WTC11 (cell line): Measurements from ENCODE around the gene NLGN1. TPM values are rescaled to one million over a fixed set of nuclear protein-coding genes. Genes with fewer than 3 reads are reported as not detected.

Source experiments
- ATAC-seq: fragments of 200-7000 bp; cut with Tn5 transposase; 2 replicates; pipeline ENCODE4 v1.10.0; 2021; ENCODE audit warnings: mild to moderate bottlenecking, moderate library complexity
- CTCF ChIA-PET: fragments of 300-600 bp; sonication (Branson Sonifier 250); formaldehyde crosslinking; loops from one replicate; lab custom pipeline; 2021; ENCODE audit warnings: antibody characterized with exemption; lab: Charles Lee
- POLR2A ChIA-PET: fragments of 350-600 bp; sonication (Branson Sonifier 250); formaldehyde crosslinking; loops from one replicate; lab custom pipeline; 2021; ENCODE audit warnings: antibody characterized with exemption; lab: Charles Lee
- DNase-seq: peaks from one replicate; pipeline ENCODE4 v3.0.0; 2021; ENCODE audit warnings: low spot score
- H3K27ac Mint-ChIP-seq: 2 replicates; pipeline ENCODE4 v1.8.0; 2021; ENCODE audit warnings: mixed read lengths
- H3K27me3 Mint-ChIP-seq: 2 replicates; pipeline ENCODE4 v1.8.0; 2021; ENCODE audit warnings: low read depth, mild to moderate bottlenecking, moderate library complexity, mixed read lengths
- H3K36me3 Mint-ChIP-seq: 2 replicates; pipeline ENCODE4 v1.8.0; 2021; ENCODE audit warnings: mixed read lengths
- H3K4me1 Mint-ChIP-seq: 2 replicates; pipeline ENCODE4 v1.8.0; 2022; ENCODE audit warnings: mixed read lengths
- H3K4me3 Mint-ChIP-seq: 2 replicates; pipeline ENCODE4 v1.8.0; 2021; ENCODE audit warnings: mild to moderate bottlenecking, moderate library complexity, mixed read lengths
- H3K9me3 Mint-ChIP-seq: 2 replicates; pipeline ENCODE4 v1.8.0; 2021; ENCODE audit warnings: mixed read lengths
- ATF1 ChIP-seq: sonication (generic); formaldehyde crosslinking; IDR thresholded peaks from 2 replicates; pipeline ENCODE4 v1.8.1; 2023; ENCODE audit warnings: mild to moderate bottlenecking, moderate library complexity, missing genetic modification reagents
- ATF2 ChIP-seq: sonication (generic); formaldehyde crosslinking; IDR thresholded peaks from 2 replicates; pipeline ENCODE4 v1.8.1; 2022; ENCODE audit warnings: low read depth, missing genetic modification reagents, borderline replicate concordance
- CREM ChIP-seq: sonication (generic); formaldehyde crosslinking; IDR thresholded peaks from 2 replicates; pipeline ENCODE4 v1.8.1; 2022; ENCODE audit warnings: mild to moderate bottlenecking, missing genetic modification reagents, moderate library complexity
- CTCF ChIP-seq: fragments of 200-600 bp; IDR thresholded peaks from 2 replicates; pipeline ENCODE4 v1.8.0; 2022; ENCODE audit warnings: antibody characterized with exemption
- FOXP1 ChIP-seq: sonication (generic); formaldehyde crosslinking; IDR thresholded peaks from 2 replicates; pipeline ENCODE4 v1.8.0; 2022; ENCODE audit warnings: missing genetic modification reagents, mild to moderate bottlenecking, moderate library complexity, borderline replicate concordance
- GABPB1 ChIP-seq: sonication (generic); formaldehyde crosslinking; IDR thresholded peaks from 2 replicates; pipeline ENCODE4 v1.8.1; 2023; ENCODE audit warnings: mild to moderate bottlenecking, missing genetic modification reagents
- JUN ChIP-seq: sonication (generic); formaldehyde crosslinking; IDR thresholded peaks from 2 replicates; pipeline ENCODE4 v1.8.0; 2023; ENCODE audit warnings: mild to moderate bottlenecking, missing genetic modification reagents
- NR1H2 ChIP-seq: sonication (generic); formaldehyde crosslinking; IDR thresholded peaks from 2 replicates; pipeline ENCODE4 v1.9.0; 2021; ENCODE audit warnings: mild to moderate bottlenecking, moderate library complexity, missing genetic modification reagents
- TEAD1 ChIP-seq: sonication (generic); formaldehyde crosslinking; IDR thresholded peaks from 2 replicates; pipeline ENCODE4 v1.8.0; 2022; ENCODE audit warnings: mild to moderate bottlenecking, missing genetic modification reagents
- TEAD4 ChIP-seq: sonication (generic); formaldehyde crosslinking; IDR thresholded peaks from 2 replicates; pipeline ENCODE4 v1.8.0; 2022; ENCODE audit warnings: mild to moderate bottlenecking, missing genetic modification reagents
- ZNF121 ChIP-seq: sonication (generic); formaldehyde crosslinking; IDR thresholded peaks from 2 replicates; pipeline ENCODE4 v1.8.0; 2023; ENCODE audit warnings: missing genetic modification reagents
- ZNF219 ChIP-seq: sonication (generic); formaldehyde crosslinking; IDR thresholded peaks from 2 replicates; pipeline ENCODE4 v1.8.0; 2023; ENCODE audit warnings: missing genetic modification reagents, mild to moderate bottlenecking, borderline replicate concordance
- ZNF423 ChIP-seq: fragments of 250-450 bp; sonication (Bioruptor Pico); IDR thresholded peaks from 2 replicates; pipeline ENCODE4 v2.1.2; 2022; ENCODE audit warnings: mild to moderate bottlenecking, moderate library complexity
- ZSCAN18 ChIP-seq: fragments of 250-450 bp; sonication (Bioruptor Pico); IDR thresholded peaks from 2 replicates; pipeline ENCODE4 v2.1.2; 2022; ENCODE audit warnings: mild to moderate bottlenecking, moderate library complexity
- total RNA-seq: library from RNA; stranded (reverse); gene quantifications from 3 replicates; pipeline ENCODE4 v1.2.3, GENCODE V29; 2021
- TF ChIP-seq, protein P1 (sequence below): sonication (generic); formaldehyde crosslinking; IDR thresholded peaks from 2 replicates; pipeline ENCODE4 v1.8.0; 2023; ENCODE audit warnings: missing genetic modification reagents
- TF ChIP-seq, protein P2 (sequence below): sonication (generic); formaldehyde crosslinking; IDR thresholded peaks from 2 replicates; pipeline ENCODE4 v1.8.1; 2022; ENCODE audit warnings: low read depth, mild to moderate bottlenecking, moderate library complexity, missing genetic modification reagents, borderline replicate concordance
- TF ChIP-seq, protein P3 (sequence below): sonication (generic); formaldehyde crosslinking; IDR thresholded peaks from 2 replicates; pipeline ENCODE4 v1.8.1; 2022; ENCODE audit warnings: mild to moderate bottlenecking, missing genetic modification reagents, moderate library complexity, borderline replicate concordance

The NLGN1 gene
- total RNA-seq, 1 experiment from 2014 or later: 12.4 TPM

DNA sequence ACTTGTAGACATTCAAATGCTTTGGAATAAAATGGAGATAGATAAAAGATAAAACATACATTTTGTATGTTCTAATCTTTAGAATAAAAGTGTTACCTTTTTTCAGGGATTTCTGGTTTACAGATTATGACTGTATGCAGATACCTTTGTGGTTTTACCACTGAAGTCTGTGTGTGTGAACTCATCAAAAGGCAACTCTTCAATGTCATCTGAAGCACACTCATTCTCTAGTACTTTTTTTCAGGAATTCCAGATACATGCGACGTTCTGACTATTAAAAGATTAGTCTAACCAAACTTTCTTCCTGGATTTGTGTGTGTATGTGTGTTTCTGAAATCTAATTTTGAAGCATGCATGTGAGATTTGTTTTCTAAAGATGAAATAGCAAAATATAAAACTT is 188.6 kb downstream of the NLGN1 start (continued):
- TF ChIP-seq, protein P1, sequence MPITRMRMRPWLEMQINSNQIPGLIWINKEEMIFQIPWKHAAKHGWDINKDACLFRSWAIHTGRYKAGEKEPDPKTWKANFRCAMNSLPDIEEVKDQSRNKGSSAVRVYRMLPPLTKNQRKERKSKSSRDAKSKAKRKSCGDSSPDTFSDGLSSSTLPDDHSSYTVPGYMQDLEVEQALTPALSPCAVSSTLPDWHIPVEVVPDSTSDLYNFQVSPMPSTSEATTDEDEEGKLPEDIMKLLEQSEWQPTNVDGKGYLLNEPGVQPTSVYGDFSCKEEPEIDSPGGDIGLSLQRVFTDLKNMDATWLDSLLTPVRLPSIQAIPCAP: no peak
- no peak for TF ChIP-seq ZSCAN18
- no peak for TF ChIP-seq CREM (CRISPR knock-in tag)
- no peak for TF ChIP-seq ATF2

GRCh38 chr3:173587055-173587454 is 189.5 kb downstream of the NLGN1 start:
- H3K36me3 Mint-ChIP-seq: no peaks in the 10 kb centered on the region
- no peaks in the 10 kb centered on the region for H3K9me3 Mint-ChIP-seq
- CTCF ChIA-PET: interaction anchor here (0.6 kb wide), 1 partner anchor 12 kb away, joined by 3 read pairs; no protein-coding TSS in a partner anchor
- POLR2A ChIA-PET: no interaction called here
- H3K4me3 Mint-ChIP-seq: no peak overlapping the region
- no peaks in the 10 kb centered on the region; the same call in 1 of the 2 replicates for H3K27me3 Mint-ChIP-seq
- DNase-seq (no peak), ATAC-seq (no peak)
- peaks cover 43% of the 10 kb centered on the region for H3K4me1 Mint-ChIP-seq
- TF ChIP-seq CTCF (no peak), ZNF219 (no peak), ZNF121 (no peak), TEAD1 (CRISPR knock-in tag) (no peak), GABPB1 (CRISPR knock-in tag) (no peak), JUN (CRISPR knock-in tag) (no peak), TEAD4 (CRISPR knock-in tag) (no peak), FOXP1 (CRISPR knock-in tag) (no peak), NR1H2 (CRISPR knock-in tag) (no peak), ATF1 (CRISPR knock-in tag) (no peak), ZNF423 (CRISPR knock-in tag) (no peak), ATF2 (no peak)
- TF ChIP-seq, protein P2, sequence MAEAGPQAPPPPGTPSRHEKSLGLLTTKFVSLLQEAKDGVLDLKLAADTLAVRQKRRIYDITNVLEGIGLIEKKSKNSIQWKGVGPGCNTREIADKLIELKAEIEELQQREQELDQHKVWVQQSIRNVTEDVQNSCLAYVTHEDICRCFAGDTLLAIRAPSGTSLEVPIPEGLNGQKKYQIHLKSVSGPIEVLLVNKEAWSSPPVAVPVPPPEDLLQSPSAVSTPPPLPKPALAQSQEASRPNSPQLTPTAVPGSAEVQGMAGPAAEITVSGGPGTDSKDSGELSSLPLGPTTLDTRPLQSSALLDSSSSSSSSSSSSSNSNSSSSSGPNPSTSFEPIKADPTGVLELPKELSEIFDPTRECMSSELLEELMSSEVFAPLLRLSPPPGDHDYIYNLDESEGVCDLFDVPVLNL (CRISPR knock-in tag): no peak
- TF ChIP-seq, protein P3, sequence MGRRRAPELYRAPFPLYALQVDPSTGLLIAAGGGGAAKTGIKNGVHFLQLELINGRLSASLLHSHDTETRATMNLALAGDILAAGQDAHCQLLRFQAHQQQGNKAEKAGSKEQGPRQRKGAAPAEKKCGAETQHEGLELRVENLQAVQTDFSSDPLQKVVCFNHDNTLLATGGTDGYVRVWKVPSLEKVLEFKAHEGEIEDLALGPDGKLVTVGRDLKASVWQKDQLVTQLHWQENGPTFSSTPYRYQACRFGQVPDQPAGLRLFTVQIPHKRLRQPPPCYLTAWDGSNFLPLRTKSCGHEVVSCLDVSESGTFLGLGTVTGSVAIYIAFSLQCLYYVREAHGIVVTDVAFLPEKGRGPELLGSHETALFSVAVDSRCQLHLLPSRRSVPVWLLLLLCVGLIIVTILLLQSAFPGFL (CRISPR knock-in tag): no peak
- TF ChIP-seq, all 79 proteins: peak for 0
- H3K27ac Mint-ChIP-seq: no peak overlapping the region
